ENCODE results near the gene KATNBL1.

DNA sequence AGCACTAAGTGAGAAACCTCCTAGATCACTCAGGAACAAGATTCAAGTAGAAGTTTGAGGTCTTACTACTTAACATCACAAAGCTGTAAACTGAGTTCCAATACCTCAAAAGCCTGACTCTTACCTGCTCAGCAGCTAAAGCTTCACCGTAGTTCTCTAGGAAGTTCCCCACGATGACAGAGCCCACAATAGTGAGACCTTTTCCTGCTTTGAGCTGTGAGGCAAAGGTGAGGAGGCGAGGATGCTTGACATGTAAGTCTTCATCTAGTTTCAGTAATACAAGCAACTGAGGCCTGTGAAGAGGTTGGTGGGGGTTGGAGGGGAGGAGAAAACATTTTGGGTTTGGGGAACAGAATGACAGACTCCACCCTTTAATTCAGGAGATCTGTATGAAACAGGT, 30.6 kb upstream of the KATNBL1 start:
- TF ChIP-seq, protein P1, sequence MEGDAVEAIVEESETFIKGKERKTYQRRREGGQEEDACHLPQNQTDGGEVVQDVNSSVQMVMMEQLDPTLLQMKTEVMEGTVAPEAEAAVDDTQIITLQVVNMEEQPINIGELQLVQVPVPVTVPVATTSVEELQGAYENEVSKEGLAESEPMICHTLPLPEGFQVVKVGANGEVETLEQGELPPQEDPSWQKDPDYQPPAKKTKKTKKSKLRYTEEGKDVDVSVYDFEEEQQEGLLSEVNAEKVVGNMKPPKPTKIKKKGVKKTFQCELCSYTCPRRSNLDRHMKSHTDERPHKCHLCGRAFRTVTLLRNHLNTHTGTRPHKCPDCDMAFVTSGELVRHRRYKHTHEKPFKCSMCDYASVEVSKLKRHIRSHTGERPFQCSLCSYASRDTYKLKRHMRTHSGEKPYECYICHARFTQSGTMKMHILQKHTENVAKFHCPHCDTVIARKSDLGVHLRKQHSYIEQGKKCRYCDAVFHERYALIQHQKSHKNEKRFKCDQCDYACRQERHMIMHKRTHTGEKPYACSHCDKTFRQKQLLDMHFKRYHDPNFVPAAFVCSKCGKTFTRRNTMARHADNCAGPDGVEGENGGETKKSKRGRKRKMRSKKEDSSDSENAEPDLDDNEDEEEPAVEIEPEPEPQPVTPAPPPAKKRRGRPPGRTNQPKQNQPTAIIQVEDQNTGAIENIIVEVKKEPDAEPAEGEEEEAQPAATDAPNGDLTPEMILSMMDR (IDR thresholded peaks at IDR 0.05) = no peak
- no peak for TF ChIP-seq YY1 (IDR thresholded peaks at IDR 0.05; ENCODE audit: low read depth)
